WTC11 (cell line): ENCODE data around the gene GFY. TPM values are rescaled to one million over a fixed set of nuclear protein-coding genes. Genes with fewer than 3 reads are reported as not detected.
A peak's percentile ranks its signal among the peaks of the same experiment; 100 is the strongest.

Source experiments
- ATAC-seq: fragments of 200-7000 bp; cut with Tn5 transposase; 2 replicates; pipeline ENCODE4 v1.10.0; 2021; ENCODE audit warnings: mild to moderate bottlenecking, moderate library complexity
- CTCF ChIA-PET: fragments of 300-600 bp; sonication (Branson Sonifier 250); formaldehyde crosslinking; loops from one replicate; lab custom pipeline; 2021; ENCODE audit warnings: antibody characterized with exemption; lab: Charles Lee
- POLR2A ChIA-PET: fragments of 350-600 bp; sonication (Branson Sonifier 250); formaldehyde crosslinking; loops from one replicate; lab custom pipeline; 2021; ENCODE audit warnings: antibody characterized with exemption; lab: Charles Lee
- DNase-seq: peaks from one replicate; pipeline ENCODE4 v3.0.0; 2021; ENCODE audit warnings: low spot score
- H3K27ac Mint-ChIP-seq: 2 replicates; pipeline ENCODE4 v1.8.0; 2021; ENCODE audit warnings: mixed read lengths
- H3K27me3 Mint-ChIP-seq: 2 replicates; pipeline ENCODE4 v1.8.0; 2021; ENCODE audit warnings: low read depth, mild to moderate bottlenecking, moderate library complexity, mixed read lengths
- H3K36me3 Mint-ChIP-seq: 2 replicates; pipeline ENCODE4 v1.8.0; 2021; ENCODE audit warnings: mixed read lengths
- H3K4me1 Mint-ChIP-seq: 2 replicates; pipeline ENCODE4 v1.8.0; 2022; ENCODE audit warnings: mixed read lengths
- H3K4me3 Mint-ChIP-seq: 2 replicates; pipeline ENCODE4 v1.8.0; 2021; ENCODE audit warnings: mild to moderate bottlenecking, moderate library complexity, mixed read lengths
- H3K9me3 Mint-ChIP-seq: 2 replicates; pipeline ENCODE4 v1.8.0; 2021; ENCODE audit warnings: mixed read lengths
- ATF1 ChIP-seq: sonication (generic); formaldehyde crosslinking; IDR thresholded peaks from 2 replicates; pipeline ENCODE4 v1.8.1; 2023; ENCODE audit warnings: mild to moderate bottlenecking, moderate library complexity, missing genetic modification reagents
- CREM ChIP-seq: sonication (generic); formaldehyde crosslinking; IDR thresholded peaks from 2 replicates; pipeline ENCODE4 v1.8.1; 2022; ENCODE audit warnings: mild to moderate bottlenecking, missing genetic modification reagents, moderate library complexity
- ETV6 ChIP-seq: sonication (generic); formaldehyde crosslinking; IDR thresholded peaks from 2 replicates; pipeline ENCODE4 v1.8.1; 2022; ENCODE audit warnings: mild to moderate bottlenecking, missing genetic modification reagents
- GTF2I ChIP-seq: fragments of 250-450 bp; sonication (Bioruptor Pico); conservative IDR thresholded peaks from 2 replicates; pipeline ENCODE4 v1.4.0; 2021; ENCODE audit warnings: mild to moderate bottlenecking
- HMGA2 ChIP-seq: fragments of 250-450 bp; sonication (Bioruptor Pico); IDR thresholded peaks from 2 replicates; pipeline ENCODE4 v1.4.0; 2021; ENCODE audit warnings: mild to moderate bottlenecking, moderate library complexity
- JUN ChIP-seq: sonication (generic); formaldehyde crosslinking; IDR thresholded peaks from 2 replicates; pipeline ENCODE4 v1.8.0; 2023; ENCODE audit warnings: mild to moderate bottlenecking, missing genetic modification reagents
- NFATC4 ChIP-seq: fragments of 250-450 bp; sonication (Bioruptor Pico); IDR thresholded peaks from 2 replicates; pipeline ENCODE4 v1.9.0; 2021; ENCODE audit warnings: mild to moderate bottlenecking
- NFYB ChIP-seq: sonication (generic); formaldehyde crosslinking; conservative IDR thresholded peaks from 2 replicates; pipeline ENCODE4 v1.8.0; 2022; ENCODE audit warnings: low read depth, missing genetic modification reagents
- PRRX2 ChIP-seq: fragments of 250-450 bp; sonication (Bioruptor Pico); IDR thresholded peaks from 2 replicates; pipeline ENCODE4 v1.8.0; 2021; ENCODE audit warnings: mild to moderate bottlenecking
- SMAD4 ChIP-seq: sonication (generic); formaldehyde crosslinking; IDR thresholded peaks from 2 replicates; pipeline ENCODE4 v1.8.0; 2022; ENCODE audit warnings: mild to moderate bottlenecking, missing genetic modification reagents
- SP1 ChIP-seq: sonication (generic); formaldehyde crosslinking; conservative IDR thresholded peaks from 2 replicates; pipeline ENCODE4 v1.8.1; 2022; ENCODE audit warnings: missing genetic modification reagents
- TEAD1 ChIP-seq: sonication (generic); formaldehyde crosslinking; IDR thresholded peaks from 2 replicates; pipeline ENCODE4 v1.8.0; 2022; ENCODE audit warnings: mild to moderate bottlenecking, missing genetic modification reagents
- ZBTB21 ChIP-seq: sonication (generic); formaldehyde crosslinking; IDR thresholded peaks from 2 replicates; pipeline ENCODE4 v1.8.1; 2023; ENCODE audit warnings: mild to moderate bottlenecking, missing genetic modification reagents, borderline replicate concordance
- ZNF121 ChIP-seq: sonication (generic); formaldehyde crosslinking; IDR thresholded peaks from 2 replicates; pipeline ENCODE4 v1.8.0; 2023; ENCODE audit warnings: missing genetic modification reagents
- ZNF423 ChIP-seq: fragments of 250-450 bp; sonication (Bioruptor Pico); IDR thresholded peaks from 2 replicates; pipeline ENCODE4 v2.1.2; 2022; ENCODE audit warnings: mild to moderate bottlenecking, moderate library complexity
- ZNF671 ChIP-seq: fragments of 250-450 bp; sonication (Bioruptor Pico); IDR thresholded peaks from 2 replicates; pipeline ENCODE4 v1.8.0; 2021; ENCODE audit warnings: mild to moderate bottlenecking
- total RNA-seq: library from RNA; stranded (reverse); gene quantifications from 3 replicates; pipeline ENCODE4 v1.2.3, GENCODE V29; 2021
- TF ChIP-seq, protein P1 (sequence below): fragments of 200-600 bp; IDR thresholded peaks from 2 replicates; pipeline ENCODE4 v1.8.0; 2022; ENCODE audit warnings: antibody characterized with exemption
- TF ChIP-seq, protein P2 (sequence below): sonication (generic); formaldehyde crosslinking; IDR thresholded peaks from 2 replicates; pipeline ENCODE4 v1.8.1; 2022; ENCODE audit warnings: mild to moderate bottlenecking, missing genetic modification reagents, moderate library complexity, borderline replicate concordance
- TF ChIP-seq, protein P3 (sequence below): fragments of 250-450 bp; sonication (Bioruptor Pico); IDR thresholded peaks from 2 replicates; pipeline ENCODE4 v1.9.0; 2021; ENCODE audit warnings: moderate library complexity, mild to moderate bottlenecking, inconsistent platforms, borderline replicate concordance
- TF ChIP-seq, protein P4 (sequence below): sonication (generic); formaldehyde crosslinking; conservative IDR thresholded peaks from 2 replicates; pipeline ENCODE4 v1.8.1; 2023; ENCODE audit warnings: mild to moderate bottlenecking, low read depth, missing genetic modification reagents, moderate library complexity
- TF ChIP-seq, protein P5 (sequence below): sonication (generic); formaldehyde crosslinking; IDR thresholded peaks from 2 replicates; pipeline ENCODE4 v1.8.0; 2023; ENCODE audit warnings: mild to moderate bottlenecking, missing genetic modification reagents
- TF ChIP-seq, protein P6 (sequence below): sonication (generic); formaldehyde crosslinking; IDR thresholded peaks from 2 replicates; pipeline ENCODE4 v1.8.1; 2022; ENCODE audit warnings: mild to moderate bottlenecking, moderate library complexity, missing genetic modification reagents

The GFY gene
- total RNA-seq, 1 experiment from 2014 or later = 0.87 TPM

DNA sequence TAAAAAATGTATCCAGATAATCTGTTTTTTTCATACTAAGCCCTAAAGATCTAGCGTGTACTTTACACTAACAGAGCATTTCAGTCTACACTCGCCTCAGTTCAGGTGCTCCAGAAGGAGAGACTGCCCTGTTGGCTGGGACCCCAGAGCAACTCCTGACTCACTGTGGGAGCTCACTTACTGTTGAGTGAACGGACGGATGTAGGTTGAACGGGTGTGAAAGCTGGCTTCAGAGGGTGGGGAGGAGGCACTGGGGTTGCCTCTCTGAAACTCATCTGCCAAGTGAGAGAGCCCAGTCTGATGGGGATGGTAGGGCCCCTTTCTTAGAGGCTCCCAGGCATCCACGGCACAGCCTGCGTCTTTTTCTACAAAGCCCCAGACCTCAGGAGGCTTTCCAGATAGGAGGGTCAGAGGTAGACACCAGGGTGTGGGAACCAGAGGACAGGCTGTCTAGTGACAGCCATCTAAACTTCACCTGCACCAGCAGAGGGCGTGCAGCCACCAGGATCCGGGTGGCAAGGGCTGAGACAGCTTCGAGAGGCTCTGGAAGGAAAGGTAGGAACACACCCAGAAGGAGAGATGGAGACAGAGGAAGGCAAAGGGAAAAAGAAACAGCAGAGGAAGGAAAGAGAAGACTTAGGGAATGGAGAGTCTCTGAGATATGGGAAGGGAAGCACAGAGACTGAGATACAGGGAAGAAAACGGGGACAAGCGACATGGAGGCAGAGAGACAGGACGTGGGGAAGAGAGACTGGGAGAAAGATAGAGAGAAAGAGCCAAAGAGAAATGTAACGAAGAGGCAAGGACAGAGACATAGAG lies 33.4 kb upstream of the GFY start:
- ChIA-PET POLR2A (interaction anchor here (0.6 to 1.8 kb wide), 3 partner anchors 12 to 80 kb away, joined by 5 to 7 read pairs (median 5); no protein-coding TSS in a partner anchor), CTCF (interaction anchor here (0.6 to 5.3 kb wide), 25 partner anchors 11 to 166 kb away, joined by 3 to 120 read pairs (median 6); partner anchors contain the start of genes DKKL1, GFY, PIH1D1 and PTH2)
- peak; percentile 91 for ATAC-seq
- Mint-ChIP-seq H3K27me3 (peaks cover 16% of the 10 kb centered on the region), H3K36me3 (no peaks in the 10 kb centered on the region), H3K27ac (no peak overlapping the region), H3K4me1 (peaks cover 20% of the 10 kb centered on the region), H3K4me3 (no peak overlapping the region), H3K9me3 (no peaks in the 10 kb centered on the region)
- TF ChIP-seq TEAD1 (CRISPR knock-in tag) = 0 out of 2 replicates have a peak, but pooled peaks have one; percentile 33
- TF ChIP-seq CREM (CRISPR knock-in tag) = no peak
- no peak for TF ChIP-seq SMAD4
- TF ChIP-seq SP1 (CRISPR knock-in tag) = 0 out of 2 replicates have a peak, but pooled peaks have one; percentile 23
- TF ChIP-seq, protein P1, sequence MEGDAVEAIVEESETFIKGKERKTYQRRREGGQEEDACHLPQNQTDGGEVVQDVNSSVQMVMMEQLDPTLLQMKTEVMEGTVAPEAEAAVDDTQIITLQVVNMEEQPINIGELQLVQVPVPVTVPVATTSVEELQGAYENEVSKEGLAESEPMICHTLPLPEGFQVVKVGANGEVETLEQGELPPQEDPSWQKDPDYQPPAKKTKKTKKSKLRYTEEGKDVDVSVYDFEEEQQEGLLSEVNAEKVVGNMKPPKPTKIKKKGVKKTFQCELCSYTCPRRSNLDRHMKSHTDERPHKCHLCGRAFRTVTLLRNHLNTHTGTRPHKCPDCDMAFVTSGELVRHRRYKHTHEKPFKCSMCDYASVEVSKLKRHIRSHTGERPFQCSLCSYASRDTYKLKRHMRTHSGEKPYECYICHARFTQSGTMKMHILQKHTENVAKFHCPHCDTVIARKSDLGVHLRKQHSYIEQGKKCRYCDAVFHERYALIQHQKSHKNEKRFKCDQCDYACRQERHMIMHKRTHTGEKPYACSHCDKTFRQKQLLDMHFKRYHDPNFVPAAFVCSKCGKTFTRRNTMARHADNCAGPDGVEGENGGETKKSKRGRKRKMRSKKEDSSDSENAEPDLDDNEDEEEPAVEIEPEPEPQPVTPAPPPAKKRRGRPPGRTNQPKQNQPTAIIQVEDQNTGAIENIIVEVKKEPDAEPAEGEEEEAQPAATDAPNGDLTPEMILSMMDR = peak; percentile 58
- TF ChIP-seq ZBTB21 (CRISPR knock-in tag) = no peak
- DNase-seq = peak; percentile 87

DNA sequence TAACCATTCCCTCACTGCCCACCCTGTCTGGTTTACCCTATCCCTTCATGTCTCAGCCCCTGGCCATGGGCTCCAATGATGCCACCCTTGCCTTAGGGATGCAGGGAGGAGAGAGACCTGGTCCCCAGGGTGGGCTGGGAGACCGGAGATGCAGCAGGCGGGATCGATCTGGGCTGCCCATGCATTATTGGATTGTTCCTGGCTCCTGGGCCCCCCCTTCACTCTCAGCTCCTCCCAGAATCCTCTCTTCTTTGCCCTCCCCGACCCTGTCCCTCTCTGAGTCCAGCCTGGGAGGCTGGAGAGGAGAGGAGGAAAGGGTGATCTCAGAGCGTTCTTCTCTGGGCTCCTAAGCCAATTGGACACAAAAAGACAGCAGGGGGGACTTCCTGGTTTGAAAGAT lies 31.3 kb upstream of the GFY start:
- no peak overlapping the region for H3K4me3 Mint-ChIP-seq
- no peaks in the 10 kb centered on the region; the same call in 1 of the 2 replicates for H3K27me3 Mint-ChIP-seq
- H3K9me3 Mint-ChIP-seq = no peaks in the 10 kb centered on the region
- peaks cover 31% of the 10 kb centered on the region for H3K4me1 Mint-ChIP-seq
- no peaks in the 10 kb centered on the region for H3K36me3 Mint-ChIP-seq
- ATAC-seq (no peak), DNase-seq (no peak)
- H3K27ac Mint-ChIP-seq = no peak overlapping the region
- CTCF ChIA-PET = interaction anchor here (0.8 to 1.8 kb wide), 7 partner anchors 9 to 82 kb away, joined by 3 to 14 read pairs (median 4); partner anchors contain the start of gene TEAD2
- POLR2A ChIA-PET = interaction anchor here (1.4 kb wide), 1 partner anchor 10 kb away, joined by 5 read pairs; no protein-coding TSS in a partner anchor
- TF ChIP-seq JUN (CRISPR knock-in tag) (no peak), ATF1 (no peak), GTF2I (CRISPR knock-in tag) (no peak), HMGA2 (CRISPR knock-in tag) (no peak), ZNF423 (no peak), ZNF671 (CRISPR knock-in tag) (no peak), ETV6 (no peak), ZNF121 (no peak), NFATC4 (CRISPR knock-in tag) (no peak), PRRX2 (no peak), NFYB (CRISPR knock-in tag) (no peak)
- TF ChIP-seq, protein P2, sequence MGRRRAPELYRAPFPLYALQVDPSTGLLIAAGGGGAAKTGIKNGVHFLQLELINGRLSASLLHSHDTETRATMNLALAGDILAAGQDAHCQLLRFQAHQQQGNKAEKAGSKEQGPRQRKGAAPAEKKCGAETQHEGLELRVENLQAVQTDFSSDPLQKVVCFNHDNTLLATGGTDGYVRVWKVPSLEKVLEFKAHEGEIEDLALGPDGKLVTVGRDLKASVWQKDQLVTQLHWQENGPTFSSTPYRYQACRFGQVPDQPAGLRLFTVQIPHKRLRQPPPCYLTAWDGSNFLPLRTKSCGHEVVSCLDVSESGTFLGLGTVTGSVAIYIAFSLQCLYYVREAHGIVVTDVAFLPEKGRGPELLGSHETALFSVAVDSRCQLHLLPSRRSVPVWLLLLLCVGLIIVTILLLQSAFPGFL (CRISPR knock-in tag) = no peak
- TF ChIP-seq, protein P3, sequence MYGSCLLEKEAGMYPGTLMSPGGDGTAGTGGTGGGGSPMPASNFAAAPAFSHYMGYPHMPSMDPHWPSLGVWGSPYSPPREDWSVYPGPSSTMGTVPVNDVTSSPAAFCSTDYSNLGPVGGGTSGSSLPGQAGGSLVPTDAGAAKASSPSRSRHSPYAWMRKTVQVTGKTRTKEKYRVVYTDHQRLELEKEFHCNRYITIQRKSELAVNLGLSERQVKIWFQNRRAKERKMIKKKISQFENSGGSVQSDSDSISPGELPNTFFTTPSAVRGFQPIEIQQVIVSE (CRISPR knock-in tag) = no peak
- TF ChIP-seq, protein P4, sequence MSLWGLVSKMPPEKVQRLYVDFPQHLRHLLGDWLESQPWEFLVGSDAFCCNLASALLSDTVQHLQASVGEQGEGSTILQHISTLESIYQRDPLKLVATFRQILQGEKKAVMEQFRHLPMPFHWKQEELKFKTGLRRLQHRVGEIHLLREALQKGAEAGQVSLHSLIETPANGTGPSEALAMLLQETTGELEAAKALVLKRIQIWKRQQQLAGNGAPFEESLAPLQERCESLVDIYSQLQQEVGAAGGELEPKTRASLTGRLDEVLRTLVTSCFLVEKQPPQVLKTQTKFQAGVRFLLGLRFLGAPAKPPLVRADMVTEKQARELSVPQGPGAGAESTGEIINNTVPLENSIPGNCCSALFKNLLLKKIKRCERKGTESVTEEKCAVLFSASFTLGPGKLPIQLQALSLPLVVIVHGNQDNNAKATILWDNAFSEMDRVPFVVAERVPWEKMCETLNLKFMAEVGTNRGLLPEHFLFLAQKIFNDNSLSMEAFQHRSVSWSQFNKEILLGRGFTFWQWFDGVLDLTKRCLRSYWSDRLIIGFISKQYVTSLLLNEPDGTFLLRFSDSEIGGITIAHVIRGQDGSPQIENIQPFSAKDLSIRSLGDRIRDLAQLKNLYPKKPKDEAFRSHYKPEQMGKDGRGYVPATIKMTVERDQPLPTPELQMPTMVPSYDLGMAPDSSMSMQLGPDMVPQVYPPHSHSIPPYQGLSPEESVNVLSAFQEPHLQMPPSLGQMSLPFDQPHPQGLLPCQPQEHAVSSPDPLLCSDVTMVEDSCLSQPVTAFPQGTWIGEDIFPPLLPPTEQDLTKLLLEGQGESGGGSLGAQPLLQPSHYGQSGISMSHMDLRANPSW = no peak
- TF ChIP-seq, protein P5, sequence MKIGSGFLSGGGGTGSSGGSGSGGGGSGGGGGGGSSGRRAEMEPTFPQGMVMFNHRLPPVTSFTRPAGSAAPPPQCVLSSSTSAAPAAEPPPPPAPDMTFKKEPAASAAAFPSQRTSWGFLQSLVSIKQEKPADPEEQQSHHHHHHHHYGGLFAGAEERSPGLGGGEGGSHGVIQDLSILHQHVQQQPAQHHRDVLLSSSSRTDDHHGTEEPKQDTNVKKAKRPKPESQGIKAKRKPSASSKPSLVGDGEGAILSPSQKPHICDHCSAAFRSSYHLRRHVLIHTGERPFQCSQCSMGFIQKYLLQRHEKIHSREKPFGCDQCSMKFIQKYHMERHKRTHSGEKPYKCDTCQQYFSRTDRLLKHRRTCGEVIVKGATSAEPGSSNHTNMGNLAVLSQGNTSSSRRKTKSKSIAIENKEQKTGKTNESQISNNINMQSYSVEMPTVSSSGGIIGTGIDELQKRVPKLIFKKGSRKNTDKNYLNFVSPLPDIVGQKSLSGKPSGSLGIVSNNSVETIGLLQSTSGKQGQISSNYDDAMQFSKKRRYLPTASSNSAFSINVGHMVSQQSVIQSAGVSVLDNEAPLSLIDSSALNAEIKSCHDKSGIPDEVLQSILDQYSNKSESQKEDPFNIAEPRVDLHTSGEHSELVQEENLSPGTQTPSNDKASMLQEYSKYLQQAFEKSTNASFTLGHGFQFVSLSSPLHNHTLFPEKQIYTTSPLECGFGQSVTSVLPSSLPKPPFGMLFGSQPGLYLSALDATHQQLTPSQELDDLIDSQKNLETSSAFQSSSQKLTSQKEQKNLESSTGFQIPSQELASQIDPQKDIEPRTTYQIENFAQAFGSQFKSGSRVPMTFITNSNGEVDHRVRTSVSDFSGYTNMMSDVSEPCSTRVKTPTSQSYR (CRISPR knock-in tag) = no peak
- TF ChIP-seq, protein P6, sequence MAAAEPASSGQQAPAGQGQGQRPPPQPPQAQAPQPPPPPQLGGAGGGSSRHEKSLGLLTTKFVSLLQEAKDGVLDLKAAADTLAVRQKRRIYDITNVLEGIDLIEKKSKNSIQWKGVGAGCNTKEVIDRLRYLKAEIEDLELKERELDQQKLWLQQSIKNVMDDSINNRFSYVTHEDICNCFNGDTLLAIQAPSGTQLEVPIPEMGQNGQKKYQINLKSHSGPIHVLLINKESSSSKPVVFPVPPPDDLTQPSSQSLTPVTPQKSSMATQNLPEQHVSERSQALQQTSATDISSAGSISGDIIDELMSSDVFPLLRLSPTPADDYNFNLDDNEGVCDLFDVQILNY (CRISPR knock-in tag) = no peak
